ENCODE data around the gene RNF128. TPM values are rescaled to one million over a fixed set of nuclear protein-coding genes. Genes with fewer than 3 reads are reported as not detected.
A peak's percentile ranks its signal among the peaks of the same experiment; 100 is the strongest.
"Not testable (repeated sequence)": the region's sequence is repeated elsewhere in the genome, so short reads cannot be mapped to it uniquely, and the experiment has no call there.

The RNF128 gene
- total and polyA plus RNA-seq, 4 donors = 1.2 to 11.3 (median 6.6) TPM

- DNase-seq (ENCODE audit: low read depth in 4 of 6, low spot score in 6 of 6) = no peak
- H3K27me3 ChIP-seq (ENCODE audit: control insufficient read depth, insufficient read depth, low read length) = no peaks in the 10 kb centered on the region
- no peak overlapping the region for H3K4me3 ChIP-seq (ENCODE audit: low read depth, low read length)
- no peaks in the 10 kb centered on the region for H3K4me1 ChIP-seq (ENCODE audit: control insufficient read depth, insufficient read depth, low read length)
- no peak overlapping the region for H3K27ac ChIP-seq (ENCODE audit: low read depth, low read length)
- no peaks in the 10 kb centered on the region for H3K36me3 ChIP-seq (ENCODE audit: control insufficient read depth, insufficient read depth, low read length)
- WGBS (ENCODE audit: insufficient coverage) = no CpG with 5 or more reads among the region's 7 CpGs
- H3K9me3 ChIP-seq (ENCODE audit: control insufficient read depth, insufficient read depth, low read length) = no peaks in the 10 kb centered on the region
These were observed 57.2 kb downstream of the RNF128 start for GRCh38 chrX:106783716-106784115.

DNA sequence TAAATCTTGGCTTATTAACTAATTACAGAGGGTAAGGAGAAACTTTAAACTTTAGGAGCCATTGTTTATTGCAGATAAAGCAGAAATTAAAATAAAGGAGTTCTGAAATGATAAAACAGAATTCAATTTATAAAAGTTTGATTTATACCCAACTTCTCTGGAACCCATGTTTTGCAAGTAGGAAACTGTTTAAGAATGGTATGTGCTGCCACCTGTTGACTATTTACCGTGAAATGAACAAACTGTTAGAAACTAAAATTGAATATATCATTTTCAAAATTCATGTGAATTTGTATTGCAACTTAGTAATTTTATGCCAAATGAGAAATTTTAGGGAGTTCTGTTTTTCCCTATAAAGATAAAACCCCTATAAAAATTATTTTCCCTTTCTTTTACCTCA, 65.0 kb downstream of the RNF128 start:
- WGBS (ENCODE audit: insufficient coverage) = no CpG with 5 or more reads among the region's 1 CpG
- no peaks in the 10 kb centered on the region for H3K27me3 ChIP-seq (ENCODE audit: control insufficient read depth, insufficient read depth, low read length)
- no peak overlapping the region for H3K27ac ChIP-seq (ENCODE audit: low read depth, low read length)
- DNase-seq (ENCODE audit: low read depth in 4 of 6, low spot score in 6 of 6) = peak in 2 of 6 donors; percentile 5 to 6
- no peaks in the 10 kb centered on the region for H3K9me3 ChIP-seq (ENCODE audit: control insufficient read depth, insufficient read depth, low read length)
- H3K4me3 ChIP-seq (ENCODE audit: low read depth, low read length) = no peak overlapping the region
- no peaks in the 10 kb centered on the region for H3K36me3 ChIP-seq (ENCODE audit: control insufficient read depth, insufficient read depth, low read length)
- H3K4me1 ChIP-seq (ENCODE audit: control insufficient read depth, insufficient read depth, low read length) = no peaks in the 10 kb centered on the region

GRCh38 chrX:106802063-106802387, 75.5 kb downstream of the RNF128 start:
- H3K4me1 ChIP-seq (ENCODE audit: control insufficient read depth, insufficient read depth, low read length) = peaks cover 8% of the 10 kb centered on the region
- no peaks in the 10 kb centered on the region for H3K9me3 ChIP-seq (ENCODE audit: control insufficient read depth, insufficient read depth, low read length)
- H3K27ac ChIP-seq (ENCODE audit: low read depth, low read length) = no peak overlapping the region
- H3K36me3 ChIP-seq (ENCODE audit: control insufficient read depth, insufficient read depth, low read length) = no peaks in the 10 kb centered on the region
- peaks cover 37% of the 10 kb centered on the region for H3K27me3 ChIP-seq (ENCODE audit: control insufficient read depth, insufficient read depth, low read length)
- no peak for DNase-seq (ENCODE audit: low read depth in 4 of 6, low spot score in 6 of 6)
- 17% methylated on average over 8 of the region's 11 CpGs for WGBS (ENCODE audit: insufficient coverage)
- H3K4me3 ChIP-seq (ENCODE audit: low read depth, low read length) = peak overlapping the region; percentile 61

GRCh38 chrX:106802388-106803275, 76.1 kb downstream of the RNF128 start, which contains the start of gene TBC1D8B:
Gene TBC1D8B (plus strand): TSS chrX:106802673. CDS start chrX:106802854, 181 bp downstream.
- Histone ChIP-seq H3K27ac (ENCODE audit: low read depth, low read length) (no peak within 1 kb of the TSS), H3K4me3 (ENCODE audit: low read depth, low read length) (peak within 1 kb of the TSS; percentile 61), H3K9me3 (ENCODE audit: control insufficient read depth, insufficient read depth, low read length) (no peaks in the 10 kb centered on the region), H3K4me1 (ENCODE audit: control insufficient read depth, insufficient read depth, low read length) (peaks cover 8% of the 10 kb centered on the region), H3K27me3 (ENCODE audit: control insufficient read depth, insufficient read depth, low read length) (peaks cover 35% of the 10 kb centered on the region), H3K36me3 (ENCODE audit: control insufficient read depth, insufficient read depth, low read length) (no peaks in the 10 kb centered on the region)
- WGBS (ENCODE audit: insufficient coverage) = 19% methylated on average over 28 of the region's 36 CpGs
- DNase-seq (ENCODE audit: low read depth in 4 of 6, low spot score in 6 of 6) = peak; percentile 39 to 93 (median 58)

- no peak for DNase-seq (ENCODE audit: low read depth in 4 of 6, low spot score in 6 of 6)
- Histone ChIP-seq H3K9me3 (ENCODE audit: control insufficient read depth, insufficient read depth, low read length) (no peaks in the 10 kb centered on the region), H3K4me1 (ENCODE audit: control insufficient read depth, insufficient read depth, low read length) (no peaks in the 10 kb centered on the region), H3K4me3 (ENCODE audit: low read depth, low read length) (no peak overlapping the region), H3K36me3 (ENCODE audit: control insufficient read depth, insufficient read depth, low read length) (no peaks in the 10 kb centered on the region), H3K27ac (ENCODE audit: low read depth, low read length) (no peak overlapping the region), H3K27me3 (ENCODE audit: control insufficient read depth, insufficient read depth, low read length) (peaks cover 2% of the 10 kb centered on the region)
- WGBS (ENCODE audit: insufficient coverage) = 50% methylated on average over 6 of the region's 7 CpGs
These were observed 84.8 kb downstream of the RNF128 start for GRCh38 chrX:106811131-106811910.

DNA sequence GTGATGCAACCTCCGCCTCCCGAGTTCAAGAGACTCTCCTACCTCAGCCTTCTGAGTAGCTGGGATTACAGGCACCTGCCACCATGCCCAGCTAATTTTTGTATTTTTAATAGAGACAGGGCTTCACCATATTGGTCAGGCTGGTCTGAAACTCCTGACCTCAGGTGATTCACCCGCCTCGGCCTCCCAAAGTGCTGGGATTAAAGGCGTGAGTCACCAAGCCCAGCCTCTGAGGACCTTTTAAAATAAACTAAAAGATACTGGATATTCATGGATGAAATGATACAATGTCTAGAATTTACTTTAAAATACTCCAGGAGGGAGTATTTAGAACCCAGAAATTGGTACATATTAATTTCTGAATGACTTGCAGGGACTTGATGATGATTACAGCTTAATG, 86.4 kb downstream of the RNF128 start:
- H3K4me3 ChIP-seq (ENCODE audit: low read depth, low read length); H3K36me3 ChIP-seq (ENCODE audit: control insufficient read depth, insufficient read depth, low read length); H3K27ac ChIP-seq (ENCODE audit: low read depth, low read length); H3K27me3 ChIP-seq (ENCODE audit: control insufficient read depth, insufficient read depth, low read length); H3K4me1 ChIP-seq (ENCODE audit: control insufficient read depth, insufficient read depth, low read length); H3K9me3 ChIP-seq (ENCODE audit: control insufficient read depth, insufficient read depth, low read length): not testable (repeated sequence)
- DNase-seq (ENCODE audit: low read depth in 4 of 6, low spot score in 6 of 6) = peak in 1 of 6 donors; percentile 24
- WGBS (ENCODE audit: insufficient coverage) = no CpG with 5 or more reads among the region's 5 CpGs

- not testable (repeated sequence) for H3K9me3 ChIP-seq (ENCODE audit: control insufficient read depth, insufficient read depth, low read length); DNase-seq (ENCODE audit: low read depth in 4 of 6, low spot score in 6 of 6); H3K27me3 ChIP-seq (ENCODE audit: control insufficient read depth, insufficient read depth, low read length); H3K4me1 ChIP-seq (ENCODE audit: control insufficient read depth, insufficient read depth, low read length); H3K27ac ChIP-seq (ENCODE audit: low read depth, low read length); H3K36me3 ChIP-seq (ENCODE audit: control insufficient read depth, insufficient read depth, low read length); H3K4me3 ChIP-seq (ENCODE audit: low read depth, low read length)
- no CpG with 5 or more reads among the region's 3 CpGs for WGBS (ENCODE audit: insufficient coverage)
These were observed 87.6 kb downstream of the RNF128 start for GRCh38 chrX:106814093-106814492.

Other genes starting within 250 kb of the RNF128 start
- 10 to 100 TPM in 1 of 2 donors, 1 to 10 TPM in 1; 6.6 to 13.3 TPM for gene RADX, start 114.7 kb upstream of the RNF128 start, total RNA-seq
- gene RADX, start 114.7 kb upstream of the RNF128 start, polyA plus RNA-seq (ENCODE audit: insufficient read length in 2 of 2) = 10 to 100 TPM; 10.8 to 13.2 TPM
- gene TBC1D8B, start 76.0 kb downstream of the RNF128 start, total RNA-seq = 1 to 10 TPM; 4.5 to 9.0 TPM
- gene TBC1D8B, start 76.0 kb downstream of the RNF128 start, polyA plus RNA-seq (ENCODE audit: insufficient read length in 2 of 2) = 1 to 10 TPM; 1.0 to 1.2 TPM
- gene RIPPLY1, start 176.6 kb downstream of the RNF128 start, total RNA-seq = under 1 TPM in 1 of 2 donors, not detected in 1; 0.28 TPM
- under 1 TPM in 1 of 2 donors, not detected in 1; 0.18 TPM for gene RIPPLY1, start 176.6 kb downstream of the RNF128 start, polyA plus RNA-seq (ENCODE audit: insufficient read length in 2 of 2)
- 1 to 10 TPM in 1 of 2 donors, not detected in 1; 5.6 TPM for gene CLDN2, start 193.7 kb downstream of the RNF128 start, total RNA-seq
- gene CLDN2, start 193.7 kb downstream of the RNF128 start, polyA plus RNA-seq (ENCODE audit: insufficient read length in 2 of 2) = under 1 TPM; 0.40 to 0.71 TPM